ENCODE results near the gene ZFC3H1.
A peak's percentile ranks its signal among the peaks of the same experiment; 100 is the strongest.

ZFC3H1 gene

DNA sequence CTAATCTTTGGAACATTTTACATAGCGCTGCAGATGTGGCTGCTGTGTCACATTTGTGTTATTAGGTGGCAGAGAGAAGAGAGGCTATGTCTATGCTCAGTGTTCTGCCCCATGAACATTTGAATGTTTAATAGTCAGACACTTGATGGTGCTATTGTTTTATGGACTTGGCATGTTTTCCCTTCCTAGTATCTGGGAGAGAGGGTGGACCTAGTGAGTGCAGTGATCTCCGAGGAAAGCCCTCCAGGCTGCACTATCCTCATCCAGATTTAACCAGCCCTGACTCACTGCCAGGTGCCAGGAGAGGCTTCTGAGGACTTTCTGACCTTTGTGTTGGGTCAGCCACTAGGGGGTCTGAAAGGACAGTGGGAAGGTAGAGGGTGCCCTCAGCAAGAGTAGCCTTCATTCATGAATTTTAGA, 24.3 kb downstream of the ZFC3H1 start:
- TF ChIP-seq, protein P1, sequence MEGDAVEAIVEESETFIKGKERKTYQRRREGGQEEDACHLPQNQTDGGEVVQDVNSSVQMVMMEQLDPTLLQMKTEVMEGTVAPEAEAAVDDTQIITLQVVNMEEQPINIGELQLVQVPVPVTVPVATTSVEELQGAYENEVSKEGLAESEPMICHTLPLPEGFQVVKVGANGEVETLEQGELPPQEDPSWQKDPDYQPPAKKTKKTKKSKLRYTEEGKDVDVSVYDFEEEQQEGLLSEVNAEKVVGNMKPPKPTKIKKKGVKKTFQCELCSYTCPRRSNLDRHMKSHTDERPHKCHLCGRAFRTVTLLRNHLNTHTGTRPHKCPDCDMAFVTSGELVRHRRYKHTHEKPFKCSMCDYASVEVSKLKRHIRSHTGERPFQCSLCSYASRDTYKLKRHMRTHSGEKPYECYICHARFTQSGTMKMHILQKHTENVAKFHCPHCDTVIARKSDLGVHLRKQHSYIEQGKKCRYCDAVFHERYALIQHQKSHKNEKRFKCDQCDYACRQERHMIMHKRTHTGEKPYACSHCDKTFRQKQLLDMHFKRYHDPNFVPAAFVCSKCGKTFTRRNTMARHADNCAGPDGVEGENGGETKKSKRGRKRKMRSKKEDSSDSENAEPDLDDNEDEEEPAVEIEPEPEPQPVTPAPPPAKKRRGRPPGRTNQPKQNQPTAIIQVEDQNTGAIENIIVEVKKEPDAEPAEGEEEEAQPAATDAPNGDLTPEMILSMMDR (IDR thresholded peaks at IDR 0.05; ENCODE audit: low read length, missing control alignments): peak; percentile 22
- no peak for DNase-seq (ENCODE audit: low read depth)
- H3K4me3 ChIP-seq (replicated peaks; ENCODE audit: low read depth, low read length): no peak overlapping the region

DNA sequence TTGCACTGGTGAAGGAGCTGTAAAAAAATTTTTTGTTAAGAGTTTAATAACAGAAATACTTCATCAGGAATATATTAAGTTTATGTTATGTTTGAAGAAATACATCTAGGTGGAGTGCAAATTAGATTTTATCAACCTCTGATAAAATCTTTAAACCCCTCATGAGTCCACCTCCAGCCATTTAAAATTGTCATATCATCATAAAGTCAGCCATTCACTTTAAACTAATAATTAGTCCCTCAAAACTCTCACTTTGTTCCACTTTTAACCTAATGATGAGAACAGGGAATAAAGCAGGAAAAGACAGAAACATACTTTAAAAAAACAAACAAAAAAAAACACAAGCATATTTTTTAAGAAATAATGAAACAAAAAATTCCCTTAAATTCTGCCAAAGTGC, 25.1 kb downstream of the ZFC3H1 start:
- DNase-seq (ENCODE audit: low read depth): no peak
- TF ChIP-seq, protein P1 (IDR thresholded peaks at IDR 0.05; ENCODE audit: low read length, missing control alignments): no peak
- H3K4me3 ChIP-seq (replicated peaks; ENCODE audit: low read depth, low read length): no peak overlapping the region

DNA sequence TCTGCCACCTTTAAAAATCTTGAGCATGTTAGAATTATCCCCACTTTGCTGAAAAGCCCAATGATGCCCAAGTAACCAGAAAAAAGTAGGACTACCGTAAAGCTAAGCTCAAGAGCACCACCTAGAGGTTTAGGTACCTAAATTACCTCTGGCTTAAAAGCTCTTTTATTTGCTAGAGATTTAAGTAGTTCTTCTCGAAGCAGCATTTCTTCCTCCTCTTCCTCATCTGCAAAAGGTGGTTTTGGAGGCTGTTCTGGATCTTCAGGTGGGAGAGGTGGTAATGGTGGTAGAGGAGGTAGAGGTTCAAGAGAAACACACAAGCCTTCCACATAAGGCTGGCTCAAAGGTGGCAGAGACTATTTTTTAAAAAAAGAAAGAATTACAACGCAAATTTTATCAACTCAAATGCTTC, 26.9 kb downstream of the ZFC3H1 start:
- H3K4me3 ChIP-seq (replicated peaks; ENCODE audit: low read depth, low read length): no peak overlapping the region
- TF ChIP-seq, protein P1 (IDR thresholded peaks at IDR 0.05; ENCODE audit: low read length, missing control alignments): peak; percentile 93
- DNase-seq (ENCODE audit: low read depth): peak; percentile 85

DNA sequence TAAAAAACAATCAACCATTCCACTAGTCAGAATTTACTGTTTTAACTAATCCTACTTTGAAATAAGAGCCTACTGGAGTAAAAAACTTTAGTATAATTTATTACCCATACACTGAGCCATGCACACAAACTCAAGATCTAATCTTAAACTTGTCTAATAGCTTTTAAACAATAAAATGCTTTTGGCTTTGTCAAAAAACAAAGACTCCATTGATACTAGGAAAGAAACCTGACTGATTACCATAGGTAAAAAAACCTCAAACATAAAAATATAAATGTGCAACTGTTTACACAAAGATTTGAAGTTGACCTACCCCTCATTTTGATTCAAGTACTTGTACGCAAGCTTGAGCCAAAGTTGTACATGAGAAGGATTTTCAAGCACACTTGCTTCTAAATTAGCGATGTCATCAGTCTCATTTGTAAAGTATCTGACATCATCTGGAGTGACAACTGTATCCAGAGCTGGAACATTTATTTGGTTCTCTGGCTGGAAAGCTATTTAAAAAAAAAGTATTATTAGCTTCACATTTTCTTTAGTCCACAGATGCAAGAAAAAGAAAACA, 36.1 kb downstream of the ZFC3H1 start:
- no peak for DNase-seq (ENCODE audit: low read depth)
- TF ChIP-seq, protein P1 (IDR thresholded peaks at IDR 0.05; ENCODE audit: low read length, missing control alignments): no peak
- no peak overlapping the region for H3K4me3 ChIP-seq (replicated peaks; ENCODE audit: low read depth, low read length)

DNA sequence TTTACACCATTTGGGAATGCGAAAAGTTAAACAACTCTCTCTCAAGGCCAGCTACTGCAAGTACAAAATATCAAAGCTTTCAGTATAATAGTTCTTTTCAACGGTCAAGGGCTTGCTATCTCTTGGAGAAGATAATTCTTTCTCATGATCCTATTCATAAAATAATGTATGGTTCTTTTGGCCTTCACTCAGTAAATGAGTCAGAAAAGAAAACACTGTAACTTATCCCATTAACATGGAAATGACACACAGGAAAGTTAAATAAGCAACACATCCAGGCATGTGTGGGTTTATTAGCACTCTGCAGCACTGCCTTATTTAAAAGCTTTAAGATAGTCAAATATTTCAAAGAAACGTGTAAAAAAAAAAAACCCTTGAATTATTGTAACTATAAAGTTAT, 36.9 kb downstream of the ZFC3H1 start:
- H3K4me3 ChIP-seq (replicated peaks; ENCODE audit: low read depth, low read length): no peak overlapping the region
- peak; percentile 43 for DNase-seq (ENCODE audit: low read depth)
- TF ChIP-seq, protein P1 (IDR thresholded peaks at IDR 0.05; ENCODE audit: low read length, missing control alignments): no peak

DNA sequence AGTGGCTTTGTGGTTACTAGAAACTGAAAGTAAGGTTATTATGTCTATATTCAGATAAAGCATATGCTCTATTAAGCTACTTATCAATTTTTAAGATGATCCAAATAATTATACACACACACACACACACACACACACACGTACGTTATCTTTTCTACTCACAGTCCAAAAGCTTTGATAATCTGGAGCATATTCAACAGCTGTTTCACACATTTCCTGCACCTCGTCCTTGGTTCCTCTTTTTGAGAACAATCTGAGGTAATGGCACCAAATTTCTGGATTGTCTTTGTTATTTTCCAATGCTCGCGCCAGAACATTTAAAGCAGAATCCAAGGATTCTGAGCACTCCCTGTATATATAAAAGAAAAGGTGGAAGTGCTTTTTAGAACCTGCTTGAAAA, 37.5 kb downstream of the ZFC3H1 start:
- H3K4me3 ChIP-seq (replicated peaks; ENCODE audit: low read depth, low read length): no peak overlapping the region
- peak; percentile 21 for DNase-seq (ENCODE audit: low read depth)
- TF ChIP-seq, protein P1 (IDR thresholded peaks at IDR 0.05; ENCODE audit: low read length, missing control alignments): no peak

DNA sequence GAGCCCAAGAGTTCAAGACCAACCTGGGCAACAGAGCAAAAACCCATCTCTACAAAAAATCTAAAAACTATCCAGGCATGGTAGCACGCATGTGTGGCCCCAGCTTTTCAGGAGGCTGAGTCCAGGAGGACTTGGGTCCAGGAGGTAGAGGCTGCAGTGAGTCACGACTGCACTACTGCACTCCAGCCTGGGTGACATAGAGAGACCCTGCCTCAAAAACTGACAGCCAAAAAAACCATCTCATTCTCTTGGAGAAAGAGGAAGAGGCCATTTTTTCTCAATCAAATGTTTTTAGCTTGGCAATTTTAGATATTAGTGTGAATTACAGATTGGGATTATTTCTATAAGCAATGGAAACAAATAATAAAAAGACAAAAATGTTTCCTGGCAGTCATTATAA, 38.2 kb downstream of the ZFC3H1 start:
- no peak for DNase-seq (ENCODE audit: low read depth)
- TF ChIP-seq, protein P1 (IDR thresholded peaks at IDR 0.05; ENCODE audit: low read length, missing control alignments): no peak
- H3K4me3 ChIP-seq (replicated peaks; ENCODE audit: low read depth, low read length): no peak overlapping the region
